ENCODE data around the gene HOPX.

The HOPX gene

GRCh38 chr4:56662782-56663468 is 18.2 kb downstream of the HOPX start:
- H3K27ac ChIP-seq, result no peak overlapping the region
- no peak for TF ChIP-seq ZFX (IDR thresholded peaks at IDR 0.05; ENCODE audit: borderline replicate concordance)

DNA sequence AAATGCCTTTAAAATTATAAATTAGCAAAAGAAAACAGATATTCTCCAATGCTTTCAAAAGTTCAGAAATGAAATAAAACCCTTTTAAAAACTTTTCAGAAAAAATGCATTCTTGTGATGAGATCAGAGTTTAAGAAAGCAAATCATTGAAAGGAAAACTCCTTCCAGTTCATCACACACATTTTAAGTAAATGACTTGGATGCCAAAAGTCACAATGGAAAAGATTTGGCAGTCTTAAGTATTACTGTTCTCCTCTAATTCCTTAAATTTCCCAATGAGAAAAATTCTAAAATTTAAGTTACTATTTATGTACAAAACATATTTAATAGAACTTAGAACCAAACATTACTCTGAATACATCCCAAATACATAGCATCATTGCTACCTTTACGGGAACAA is 21.1 kb downstream of the HOPX start:
- TF ChIP-seq CTCF (IDR thresholded peaks at IDR 0.05) (no peak), ZFX (IDR thresholded peaks at IDR 0.05; ENCODE audit: borderline replicate concordance) (no peak)
- H3K27ac ChIP-seq, result no peak overlapping the region

- H3K27ac ChIP-seq, result no peak overlapping the region
- no peak for TF ChIP-seq CTCF (IDR thresholded peaks at IDR 0.05)
- TF ChIP-seq ZFX (IDR thresholded peaks at IDR 0.05; ENCODE audit: borderline replicate concordance), result no peak
Measured at GRCh38 chr4:56658528-56658927, 22.6 kb downstream of the HOPX start.

- no peak for TF ChIP-seq ZFX (IDR thresholded peaks at IDR 0.05; ENCODE audit: borderline replicate concordance)
Measured at GRCh38 chr4:56657818-56658217, 23.3 kb downstream of the HOPX start.

DNA sequence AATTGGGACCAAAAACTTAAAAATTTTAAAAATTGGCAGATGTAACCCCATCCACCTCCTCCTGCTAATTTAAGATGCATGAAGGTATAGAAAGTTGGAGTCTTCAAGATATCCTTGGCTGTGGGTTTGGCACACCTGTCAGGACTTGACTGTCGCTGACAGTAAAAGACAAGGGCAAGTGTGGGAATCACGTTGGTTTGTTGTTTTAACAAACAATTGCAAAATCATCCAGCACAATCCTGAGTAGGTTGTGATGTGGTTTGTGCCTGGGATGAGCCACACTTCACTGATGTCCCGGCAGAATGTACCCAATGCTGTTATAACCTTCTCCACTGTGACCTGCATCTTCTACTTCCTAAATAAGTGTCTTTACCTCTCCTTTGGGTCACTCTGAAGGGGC is 24.0 kb downstream of the HOPX start:
- no peak for TF ChIP-seq ZFX (IDR thresholded peaks at IDR 0.05; ENCODE audit: borderline replicate concordance)
- no peak for TF ChIP-seq CTCF (IDR thresholded peaks at IDR 0.05)
- H3K27ac ChIP-seq, result no peak overlapping the region

More at GRCh38 chr4:56657818-56658217, 23.3 kb downstream of the HOPX start:
- no peak overlapping the region for H3K27ac ChIP-seq

DNA sequence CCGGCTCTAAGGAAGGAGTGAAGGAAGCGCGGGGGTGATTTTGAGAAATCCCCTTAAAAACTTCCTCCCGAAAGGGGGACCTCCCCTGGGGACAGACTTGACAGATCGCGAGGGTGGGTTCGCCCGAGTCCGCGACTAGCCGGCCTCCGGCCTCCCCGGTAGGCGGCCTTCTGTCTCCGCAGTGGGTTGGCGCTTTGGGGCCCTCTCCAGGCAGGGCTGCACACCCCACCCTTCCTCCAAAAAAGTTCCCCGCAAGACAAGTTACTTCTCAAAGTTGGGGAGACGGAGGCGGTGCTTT is 24.8 kb downstream of the HOPX start:
- TF ChIP-seq CTCF (IDR thresholded peaks at IDR 0.05) (no peak), ZFX (IDR thresholded peaks at IDR 0.05; ENCODE audit: borderline replicate concordance) (no peak)
- H3K27ac ChIP-seq, result no peak overlapping the region

- TF ChIP-seq ZFX (IDR thresholded peaks at IDR 0.05; ENCODE audit: borderline replicate concordance) (no peak), CTCF (IDR thresholded peaks at IDR 0.05) (no peak)
- H3K27ac ChIP-seq, result no peak overlapping the region
Measured at GRCh38 chr4:56655627-56656345, 25.3 kb downstream of the HOPX start.

- TF ChIP-seq CTCF (IDR thresholded peaks at IDR 0.05) (no peak), ZFX (IDR thresholded peaks at IDR 0.05; ENCODE audit: borderline replicate concordance) (no peak)
- no peak overlapping the region for H3K27ac ChIP-seq
Measured at GRCh38 chr4:56655209-56655626, 25.9 kb downstream of the HOPX start.
